AG04449 (cell line): ENCODE data around the gene SLC9C1.

ENCODE experiments used
- CTCF ChIA-PET: fragments of 350-600 bp; formaldehyde crosslinking; extraction: SDS; loops from one replicate; lab custom pipeline; 2021; ENCODE audit warnings: antibody characterized with exemption; lab: Yijun Ruan, JAX
- POLR2A ChIA-PET: fragments of 400-600, 350-600 bp; formaldehyde crosslinking; extraction: SDS; loops from one replicate; lab custom pipeline; 2020; ENCODE audit warnings: antibody characterized with exemption, inconsistent platforms; lab: Yijun Ruan, JAX
- DNase-seq: peaks from one replicate; pipeline ENCODE4 v3.0.0-alpha.2; 2010; ENCODE audit warnings: low read depth, low spot score
- H3K4me3 ChIP-seq: 2 replicates; pipeline ENCODE4 v1.5.1; 2011; ENCODE audit warnings: low read depth, mild to moderate bottlenecking, control low read depth, low read length
- TF ChIP-seq, protein P1 (sequence below): IDR thresholded peaks from one replicate; pipeline ENCODE4 v1.5.1; 2011; ENCODE audit warnings: mild to moderate bottlenecking, moderate library complexity, low read length, control low read depth, inconsistent platforms; ENCODE audit not compliant: insufficient read depth; ENCODE audit errors: missing control alignments

Gene SLC9C1

GRCh38 chr3:112338021-112338726 lies 44.2 kb upstream of the SLC9C1 start:
- POLR2A ChIA-PET, result no interaction called here
- no peak for DNase-seq
- no peak overlapping the region for H3K4me3 ChIP-seq
- TF ChIP-seq, protein P1, sequence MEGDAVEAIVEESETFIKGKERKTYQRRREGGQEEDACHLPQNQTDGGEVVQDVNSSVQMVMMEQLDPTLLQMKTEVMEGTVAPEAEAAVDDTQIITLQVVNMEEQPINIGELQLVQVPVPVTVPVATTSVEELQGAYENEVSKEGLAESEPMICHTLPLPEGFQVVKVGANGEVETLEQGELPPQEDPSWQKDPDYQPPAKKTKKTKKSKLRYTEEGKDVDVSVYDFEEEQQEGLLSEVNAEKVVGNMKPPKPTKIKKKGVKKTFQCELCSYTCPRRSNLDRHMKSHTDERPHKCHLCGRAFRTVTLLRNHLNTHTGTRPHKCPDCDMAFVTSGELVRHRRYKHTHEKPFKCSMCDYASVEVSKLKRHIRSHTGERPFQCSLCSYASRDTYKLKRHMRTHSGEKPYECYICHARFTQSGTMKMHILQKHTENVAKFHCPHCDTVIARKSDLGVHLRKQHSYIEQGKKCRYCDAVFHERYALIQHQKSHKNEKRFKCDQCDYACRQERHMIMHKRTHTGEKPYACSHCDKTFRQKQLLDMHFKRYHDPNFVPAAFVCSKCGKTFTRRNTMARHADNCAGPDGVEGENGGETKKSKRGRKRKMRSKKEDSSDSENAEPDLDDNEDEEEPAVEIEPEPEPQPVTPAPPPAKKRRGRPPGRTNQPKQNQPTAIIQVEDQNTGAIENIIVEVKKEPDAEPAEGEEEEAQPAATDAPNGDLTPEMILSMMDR, result no peak
- CTCF ChIA-PET, result interaction anchor here (1.1 to 2.4 kb wide), 3 partner anchors 10 to 182 kb away, joined by 3 to 8 read pairs (median 6); no protein-coding TSS in a partner anchor

DNA sequence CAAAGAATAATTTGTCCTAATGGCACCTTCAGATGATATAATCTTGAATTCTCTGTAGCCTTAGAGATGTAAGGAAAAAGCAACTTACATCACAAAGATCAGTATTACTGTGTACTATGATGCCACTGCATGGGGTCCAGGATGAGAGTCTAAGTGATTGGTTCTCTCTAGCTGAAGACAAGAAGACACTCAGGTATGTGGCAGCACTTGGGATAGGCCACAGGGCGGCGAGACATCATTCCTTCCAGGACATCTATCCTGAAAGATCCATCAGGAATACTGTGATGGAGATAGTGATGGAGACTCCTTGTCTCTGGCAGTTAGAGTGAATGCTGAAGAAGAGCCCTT lies 41.4 kb upstream of the SLC9C1 start:
- no peak for DNase-seq
- ChIA-PET CTCF (interaction anchor here (1.3 to 1.5 kb wide), 2 partner anchors 101 to 185 kb away, joined by 3 to 5 read pairs; no protein-coding TSS in a partner anchor), POLR2A (no interaction called here)
- no peak overlapping the region for H3K4me3 ChIP-seq
- TF ChIP-seq, protein P1, result no peak

- POLR2A ChIA-PET, result no interaction called here
- no peak overlapping the region for H3K4me3 ChIP-seq
- TF ChIP-seq, protein P1, result no peak
- CTCF ChIA-PET, result interaction anchor here (1.1 to 2.2 kb wide), 4 partner anchors 11 to 191 kb away, joined by 3 to 5 read pairs (median 4); no protein-coding TSS in a partner anchor
- no peak for DNase-seq
Observed at GRCh38 chr3:112334691-112335433, 40.8 kb upstream of the SLC9C1 start.

DNA sequence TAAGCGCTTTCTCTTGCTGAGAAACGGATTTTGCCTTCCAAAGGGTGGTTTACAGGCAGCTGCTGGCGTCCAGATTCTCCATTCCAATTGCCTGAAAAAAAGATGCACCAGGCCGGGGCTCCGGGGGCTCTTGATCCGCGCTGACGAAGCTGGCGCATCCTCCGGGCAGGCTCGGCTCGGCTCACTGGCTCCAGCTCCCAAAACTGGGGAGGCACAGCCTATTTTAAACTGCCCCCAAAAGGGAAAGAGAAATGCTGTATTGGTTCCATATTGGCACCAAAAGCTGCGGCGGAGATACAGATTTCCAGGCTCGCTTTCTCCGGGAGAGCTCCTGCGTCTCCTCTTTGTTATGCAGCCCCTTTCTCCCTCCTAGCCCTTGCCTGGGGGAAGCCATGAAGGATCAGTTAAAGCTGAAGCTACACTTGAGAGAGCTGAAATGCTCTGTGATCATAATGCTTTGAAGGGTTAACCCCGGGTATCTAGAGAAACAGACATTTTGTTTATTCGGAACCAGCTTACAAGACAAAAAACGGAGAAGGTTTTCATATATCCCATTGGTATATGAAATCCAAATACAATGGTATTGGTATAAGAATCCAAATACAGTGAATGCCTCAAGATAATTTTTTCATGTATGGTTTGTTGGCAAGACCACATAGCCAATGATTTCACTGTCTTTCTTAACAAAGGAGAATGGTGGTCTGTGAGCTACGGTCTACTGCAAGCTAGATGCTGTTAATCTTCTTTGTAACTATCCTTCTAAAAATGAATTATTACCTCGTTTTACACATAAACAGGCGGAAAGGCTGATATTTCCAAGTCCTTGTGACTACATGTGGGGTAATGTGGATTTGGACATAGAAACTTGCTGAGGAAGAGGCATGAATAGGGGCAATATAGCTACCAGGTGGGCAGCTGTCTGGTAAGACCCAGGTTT lies 39.6 kb upstream of the SLC9C1 start:
- ChIA-PET POLR2A (no interaction called here), CTCF (interaction anchor here (0.8 to 2.2 kb wide), 12 partner anchors 10 to 198 kb away, joined by 3 to 7 read pairs (median 4); partner anchors contain the start of gene SLC9C1)
- peak overlapping the region; percentile 48 for H3K4me3 ChIP-seq
- TF ChIP-seq, protein P1, result no peak
- DNase-seq, result no peak

- POLR2A ChIA-PET, result no interaction called here
- DNase-seq, result no peak
- TF ChIP-seq, protein P1, result no peak
Observed at GRCh38 chr3:112333002-112333380, 39.0 kb upstream of the SLC9C1 start, which contains the start of gene CD200. CD200 (plus strand) TSS chr3:112333156; CDS start chr3:112333213, 57 bp downstream.

More at GRCh38 chr3:112333002-112333380, 39.0 kb upstream of the SLC9C1 start, which contains the start of gene CD200:
- peak within 1 kb of the TSS; percentile 48 for H3K4me3 ChIP-seq
- CTCF ChIA-PET, result interaction anchor here (0.8 to 2.2 kb wide), 9 partner anchors 11 to 193 kb away, joined by 3 to 7 read pairs (median 4); partner anchors contain the start of gene SLC9C1
